HG03097 (cell line): ENCODE data around the gene SCUBE1.
"Not testable (repeated sequence)": the region's sequence is repeated elsewhere in the genome, so short reads cannot be mapped to it uniquely, and the experiment has no call there.

Experiments used
- ATAC-seq: cut with Tn5 transposase; IDR thresholded peaks from one replicate; pipeline ENCODE4 v1.9.1; 2021; ENCODE audit not compliant: unreplicated experiment, low FRiP score

SCUBE1 gene

GRCh38 chr22:43288807-43289420 is 54.3 kb downstream of the SCUBE1 start:
- ATAC-seq, result no peak

GRCh38 chr22:43288378-43288777 is 54.8 kb downstream of the SCUBE1 start:
- no peak for ATAC-seq

GRCh38 chr22:43287441-43287840 is 55.7 kb downstream of the SCUBE1 start:
- no peak for ATAC-seq

GRCh38 chr22:43281394-43281793 is 61.8 kb downstream of the SCUBE1 start:
- ATAC-seq, result no peak

GRCh38 chr22:43280523-43280886 is 62.7 kb downstream of the SCUBE1 start:
- not testable (repeated sequence) for ATAC-seq

- ATAC-seq, result no peak
Observed at GRCh38 chr22:43279867-43280522, 63.2 kb downstream of the SCUBE1 start.

- no peak for ATAC-seq
Observed at GRCh38 chr22:43277987-43278601, 65.1 kb downstream of the SCUBE1 start.

- no peak for ATAC-seq
Observed at GRCh38 chr22:43277091-43277490, 66.1 kb downstream of the SCUBE1 start.

GRCh38 chr22:43276321-43276720 is 66.9 kb downstream of the SCUBE1 start:
- no peak for ATAC-seq

- ATAC-seq, result no peak
Observed at GRCh38 chr22:43275545-43276317, 67.4 kb downstream of the SCUBE1 start.

- no peak for ATAC-seq
Observed at GRCh38 chr22:43274595-43275240, 68.5 kb downstream of the SCUBE1 start.

- no peak for ATAC-seq
Observed at GRCh38 chr22:43273902-43274484, 69.2 kb downstream of the SCUBE1 start.

- no peak for ATAC-seq
Observed at GRCh38 chr22:43272869-43273318, 70.3 kb downstream of the SCUBE1 start.

GRCh38 chr22:43272301-43272700 is 70.9 kb downstream of the SCUBE1 start:
- ATAC-seq, result no peak

- no peak for ATAC-seq
Observed at GRCh38 chr22:43270949-43271348, 72.2 kb downstream of the SCUBE1 start.

- no peak for ATAC-seq
Observed at GRCh38 chr22:43270314-43270908, 72.8 kb downstream of the SCUBE1 start.

GRCh38 chr22:43269646-43270045 is 73.5 kb downstream of the SCUBE1 start:
- no peak for ATAC-seq

GRCh38 chr22:43269246-43269645 is 73.9 kb downstream of the SCUBE1 start:
- ATAC-seq, result no peak

GRCh38 chr22:43267981-43268660 is 75.1 kb downstream of the SCUBE1 start:
- ATAC-seq, result no peak
